ENCODE measurements around the gene FAHD2B.
"Not testable (repeated sequence)": the region's sequence is repeated elsewhere in the genome, so short reads cannot be mapped to it uniquely, and the experiment has no call there.

The FAHD2B gene, protein sequence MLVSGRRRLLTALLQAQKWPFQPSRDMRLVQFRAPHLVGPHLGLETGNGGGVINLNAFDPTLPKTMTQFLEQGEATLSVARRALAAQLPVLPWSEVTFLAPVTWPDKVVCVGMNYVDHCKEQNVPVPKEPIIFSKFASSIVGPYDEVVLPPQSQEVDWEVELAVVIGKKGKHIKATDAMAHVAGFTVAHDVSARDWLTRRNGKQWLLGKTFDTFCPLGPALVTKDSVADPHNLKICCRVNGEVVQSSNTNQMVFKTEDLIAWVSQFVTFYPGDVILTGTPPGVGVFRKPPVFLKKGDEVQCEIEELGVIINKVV

DNA sequence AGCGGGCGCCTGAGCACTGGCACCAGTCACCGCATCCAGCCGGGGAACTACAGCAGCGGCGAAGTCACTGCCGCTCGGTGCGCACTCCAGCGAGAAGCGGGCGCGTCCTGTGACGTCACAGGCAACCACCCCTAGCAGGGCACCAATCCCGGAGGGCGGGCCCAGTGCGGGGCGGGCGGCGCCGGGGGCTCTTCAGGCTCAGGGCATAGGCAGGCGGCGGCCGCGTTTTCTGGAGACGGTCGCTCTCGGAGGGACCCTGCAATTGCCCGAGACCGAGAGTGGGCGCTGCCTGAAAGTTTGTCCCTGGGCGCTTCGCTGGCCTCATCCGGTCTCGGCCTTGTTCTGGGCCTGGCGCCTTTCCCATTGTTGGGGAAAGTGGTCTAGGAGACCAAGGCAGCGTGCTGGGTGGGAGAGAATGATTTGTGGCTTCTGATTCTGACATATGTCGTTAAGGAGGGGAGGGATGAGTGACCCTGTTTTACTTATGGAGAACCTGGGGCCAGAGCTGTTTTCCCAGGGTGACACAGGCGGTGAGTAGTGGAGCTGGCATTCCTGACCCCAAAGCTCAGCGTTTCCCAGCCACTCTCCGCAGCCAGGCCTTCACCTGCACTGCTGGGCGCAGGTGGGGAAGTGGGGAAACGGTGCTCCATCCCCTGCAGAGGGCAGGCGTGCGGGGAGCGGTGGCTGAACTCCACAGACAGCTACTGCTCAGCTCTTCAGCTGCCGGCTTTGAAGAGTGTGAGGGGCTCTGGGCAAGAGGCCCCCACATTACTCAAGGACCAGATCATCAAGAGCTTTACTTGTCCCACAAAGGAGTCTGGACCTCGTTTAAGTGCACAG, at the start of gene FAHD2B:
FAHD2B (minus strand) TSS at position 111 of the 840 bp plus-strand sequence. CDS start 3,176 bp downstream, outside the sequence.
- peak; percentile 63 to 83 (median 72) for DNase-seq (ENCODE audit: low read depth in 3 of 3)

DNA sequence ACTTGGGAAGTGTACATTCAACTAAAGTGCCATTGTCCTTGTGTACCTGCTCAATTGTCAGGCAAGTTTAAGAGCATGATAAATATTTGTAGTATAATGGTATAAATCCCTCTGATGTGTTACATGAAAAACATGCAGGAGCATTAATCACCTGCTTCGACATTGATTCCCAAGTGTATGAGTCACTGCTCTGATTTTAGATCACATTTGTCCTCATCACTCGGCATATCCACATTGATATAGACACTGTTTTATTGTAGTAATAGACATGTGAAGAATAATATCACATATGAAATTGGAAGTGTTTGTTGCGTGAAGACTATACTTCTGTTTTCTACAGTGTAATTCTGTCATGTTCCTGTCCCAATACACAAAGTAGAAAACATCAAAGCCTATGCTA, 49.3 kb upstream of the FAHD2B start:
- not testable (repeated sequence) for DNase-seq (ENCODE audit: low read depth in 3 of 3)

DNA sequence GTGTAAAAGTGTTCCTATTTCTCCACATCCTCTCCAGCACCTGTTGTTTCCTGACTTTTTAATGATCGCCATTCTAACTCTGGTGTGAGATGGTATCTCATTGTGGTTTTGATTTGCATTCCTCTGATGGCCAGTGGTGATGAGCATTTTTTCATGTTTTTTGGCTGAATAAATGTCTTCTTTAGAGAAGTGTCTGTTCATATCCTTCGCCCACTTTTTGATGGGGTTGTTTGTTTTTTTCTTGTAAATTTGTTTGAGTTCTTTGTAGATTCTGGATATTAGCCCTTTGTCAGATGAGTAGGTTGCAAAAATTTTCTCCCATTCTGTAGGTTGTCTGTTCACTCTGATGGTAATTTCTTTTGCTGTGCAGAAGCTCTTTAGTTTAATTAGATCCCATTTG, 34.4 kb upstream of the FAHD2B start:
- not testable (repeated sequence) for DNase-seq (ENCODE audit: low read depth in 3 of 3)

DNA sequence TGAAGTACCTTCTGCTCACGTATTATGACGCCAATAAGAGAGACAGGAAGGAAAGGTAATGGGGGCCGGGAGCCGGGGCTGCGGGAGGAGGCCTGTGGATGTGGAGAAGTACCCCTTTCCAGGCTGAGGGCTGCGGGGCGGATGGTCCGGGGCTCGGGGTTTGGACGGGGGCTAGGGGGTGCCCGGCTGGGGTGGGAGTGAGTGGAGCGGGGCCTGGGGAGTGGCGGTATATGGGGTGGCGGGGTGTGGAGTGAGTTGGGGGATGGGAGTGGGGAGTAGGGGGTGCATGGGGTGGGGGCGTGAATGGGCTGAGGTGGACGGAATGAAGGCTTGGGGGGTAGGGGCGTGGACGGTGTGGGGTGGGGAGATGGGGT, 19.2 kb upstream of the FAHD2B start:
- not testable (repeated sequence) for DNase-seq (ENCODE audit: low read depth in 3 of 3)

DNA sequence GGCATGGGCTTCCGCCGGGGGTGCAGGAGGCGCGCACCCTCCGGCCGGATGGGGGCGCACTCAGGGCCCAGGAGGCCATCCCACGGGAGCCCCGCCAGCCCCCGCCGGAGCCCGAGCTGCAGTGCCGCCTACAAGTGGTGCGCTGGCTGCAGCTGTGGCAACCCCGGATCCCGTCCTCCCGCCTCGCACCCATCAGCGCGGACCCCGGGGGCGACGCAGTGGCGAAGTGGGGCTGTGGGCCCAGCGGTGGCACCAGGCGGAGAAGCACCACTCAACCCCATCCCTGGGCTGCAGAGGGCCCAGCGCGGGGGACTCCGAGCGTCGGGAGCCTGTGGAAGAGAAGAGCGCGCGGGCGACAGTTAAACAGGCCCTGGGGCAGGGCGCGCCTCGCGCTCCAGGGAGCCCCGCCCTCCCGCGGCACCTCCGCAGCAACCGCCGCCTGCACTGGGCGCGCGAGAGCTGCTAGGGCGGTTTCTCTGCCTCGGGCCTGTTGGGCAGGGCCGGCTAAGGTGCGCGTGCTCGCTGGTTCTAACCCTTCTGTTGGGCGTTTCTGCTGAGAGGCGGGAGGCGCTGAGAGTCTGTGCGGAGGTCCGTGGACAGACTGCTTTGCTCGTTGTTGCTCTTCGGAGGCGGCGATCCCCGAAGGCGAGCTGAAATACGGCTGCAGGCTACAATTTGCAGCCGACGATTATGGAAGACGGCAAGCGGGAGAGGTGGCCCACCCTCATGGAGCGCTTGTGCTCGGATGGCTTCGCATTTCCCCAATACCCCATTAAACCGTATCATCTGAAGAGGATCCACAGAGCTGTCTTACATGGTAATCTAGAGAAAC, 18.6 kb upstream of the FAHD2B start, which contains the start of gene ANKRD36:
ANKRD36 (plus strand) TSS at position 104 of the 832 bp plus-strand sequence; CDS start at position 691, 587 bp downstream.
- DNase-seq (ENCODE audit: low read depth in 3 of 3) = peak; percentile 77 to 82 (median 81)

DNA sequence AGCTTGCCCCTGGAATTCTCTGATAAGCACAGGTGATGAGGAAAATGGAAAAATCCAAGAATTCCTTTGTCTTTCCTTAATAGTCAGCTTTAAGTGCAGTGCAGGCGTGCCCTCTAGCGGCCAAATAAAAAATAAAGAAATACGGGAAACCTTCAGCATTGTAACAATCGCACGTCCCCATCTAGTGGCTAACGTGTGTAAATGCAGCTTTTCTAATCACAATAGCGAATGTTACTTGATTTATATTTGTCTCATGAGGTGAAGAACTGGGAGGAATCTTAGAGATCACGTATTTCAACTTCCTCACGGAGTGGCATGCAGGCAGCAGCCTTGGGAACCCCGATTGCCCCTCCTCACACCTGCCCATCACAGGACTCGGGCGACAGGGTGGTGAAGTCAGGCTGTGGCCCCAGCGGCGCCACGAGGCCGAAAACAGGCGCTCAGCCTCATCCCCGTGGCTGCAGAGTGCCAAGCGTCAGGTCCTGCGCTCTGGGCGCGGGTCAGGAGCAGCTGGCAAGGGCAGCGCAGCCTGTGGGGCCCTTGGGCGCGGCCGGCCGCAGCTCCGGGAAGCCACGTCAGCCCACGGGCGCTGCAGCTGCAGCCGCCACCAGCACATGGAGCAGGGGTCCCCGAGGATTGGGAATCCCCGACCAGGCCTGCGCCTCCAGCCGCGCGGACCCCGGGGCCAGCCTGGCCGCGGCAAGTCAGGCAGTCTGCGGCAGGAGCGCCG, 17.8 kb upstream of the FAHD2B start:
- peak; percentile 17 to 52 (median 19) for DNase-seq (ENCODE audit: low read depth in 3 of 3)

DNA sequence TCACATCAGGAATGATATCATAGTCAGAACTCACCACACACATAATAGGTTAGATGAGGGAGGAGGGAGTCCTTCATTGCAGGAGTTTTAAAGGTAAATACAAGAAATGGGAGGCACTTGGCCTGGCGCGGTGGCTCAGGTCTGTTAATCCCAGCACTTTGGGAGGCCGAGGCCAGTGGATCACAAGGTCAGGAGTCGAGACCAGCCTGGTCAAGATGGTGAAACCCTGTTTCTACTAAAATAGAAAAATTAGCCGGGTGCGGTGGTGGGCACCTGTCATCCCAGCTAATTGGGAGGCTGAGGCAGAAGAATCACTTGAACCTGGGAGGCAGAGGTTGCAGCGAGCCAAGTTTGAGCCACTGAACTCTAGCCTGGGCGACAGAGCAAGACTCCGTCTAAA, 16.6 kb upstream of the FAHD2B start:
- DNase-seq (ENCODE audit: low read depth in 3 of 3) = not testable (repeated sequence)

DNA sequence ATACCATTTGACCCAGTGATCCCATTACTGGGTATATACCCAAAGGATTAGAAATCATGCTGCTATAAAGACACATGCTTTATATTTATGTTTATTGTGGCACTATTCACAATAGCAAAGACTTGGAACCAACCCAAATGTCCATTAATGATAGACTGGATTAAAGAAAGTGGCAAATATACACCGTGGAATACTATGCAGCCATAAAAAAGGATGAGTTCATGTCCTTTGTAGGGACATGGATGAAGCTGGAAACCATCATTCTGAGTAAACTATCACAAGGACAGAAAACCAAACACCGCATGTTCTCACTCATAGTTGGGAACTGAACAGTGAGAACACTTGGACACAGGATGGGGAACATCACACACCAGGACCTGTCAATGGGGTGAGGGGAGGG, 12.2 kb upstream of the FAHD2B start:
- DNase-seq (ENCODE audit: low read depth in 3 of 3) = not testable (repeated sequence)

DNA sequence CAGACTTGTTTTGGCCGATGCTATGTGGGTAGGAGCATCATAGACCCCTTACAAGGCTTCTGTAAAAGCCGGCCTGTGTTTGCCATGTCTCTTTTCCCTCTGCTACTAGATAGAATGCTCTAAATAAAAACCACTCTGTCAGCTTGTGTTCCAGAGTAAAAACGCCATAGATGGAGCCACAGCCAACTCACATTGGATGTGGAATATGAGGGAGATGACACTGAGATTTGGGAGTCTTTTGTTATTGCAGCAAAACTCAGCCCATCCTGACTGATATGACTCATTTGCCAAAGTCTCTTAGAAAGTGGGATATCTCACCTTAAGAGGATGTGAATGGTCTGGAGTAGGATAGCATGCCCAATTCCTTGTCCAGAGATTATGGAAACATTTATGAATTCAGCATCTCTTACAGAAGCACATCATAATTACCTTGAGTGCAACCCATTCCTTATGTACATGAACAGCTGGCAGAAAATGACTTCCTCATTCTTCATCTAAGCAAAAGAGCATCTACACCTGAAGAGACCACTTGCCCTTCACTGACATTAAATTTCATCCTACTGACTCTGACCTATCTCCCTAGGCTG, 4.2 kb upstream of the FAHD2B start:
- DNase-seq (ENCODE audit: low read depth in 3 of 3) = not testable (repeated sequence)

DNA sequence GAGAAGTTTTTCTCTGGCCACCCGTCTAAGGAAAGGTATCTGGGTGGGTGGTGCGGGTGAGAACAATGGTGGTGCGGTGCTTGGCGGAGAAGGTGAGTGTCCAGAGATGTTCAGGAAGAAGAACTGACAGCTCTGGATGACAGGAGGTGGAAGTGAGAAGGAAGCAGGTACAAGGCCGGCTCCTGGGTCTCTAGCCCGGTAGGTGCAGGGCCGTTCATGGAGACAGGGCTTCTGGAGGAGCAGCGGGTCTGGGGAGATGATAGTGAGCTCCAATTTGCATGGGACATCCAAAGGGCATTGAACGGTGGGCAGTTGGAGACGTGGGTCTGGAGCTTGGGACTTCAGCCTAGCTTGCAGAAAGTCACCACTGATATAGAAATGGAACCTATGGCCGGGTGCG, 979 bp upstream of the FAHD2B start:
- no peak for DNase-seq (ENCODE audit: low read depth in 3 of 3)

DNA sequence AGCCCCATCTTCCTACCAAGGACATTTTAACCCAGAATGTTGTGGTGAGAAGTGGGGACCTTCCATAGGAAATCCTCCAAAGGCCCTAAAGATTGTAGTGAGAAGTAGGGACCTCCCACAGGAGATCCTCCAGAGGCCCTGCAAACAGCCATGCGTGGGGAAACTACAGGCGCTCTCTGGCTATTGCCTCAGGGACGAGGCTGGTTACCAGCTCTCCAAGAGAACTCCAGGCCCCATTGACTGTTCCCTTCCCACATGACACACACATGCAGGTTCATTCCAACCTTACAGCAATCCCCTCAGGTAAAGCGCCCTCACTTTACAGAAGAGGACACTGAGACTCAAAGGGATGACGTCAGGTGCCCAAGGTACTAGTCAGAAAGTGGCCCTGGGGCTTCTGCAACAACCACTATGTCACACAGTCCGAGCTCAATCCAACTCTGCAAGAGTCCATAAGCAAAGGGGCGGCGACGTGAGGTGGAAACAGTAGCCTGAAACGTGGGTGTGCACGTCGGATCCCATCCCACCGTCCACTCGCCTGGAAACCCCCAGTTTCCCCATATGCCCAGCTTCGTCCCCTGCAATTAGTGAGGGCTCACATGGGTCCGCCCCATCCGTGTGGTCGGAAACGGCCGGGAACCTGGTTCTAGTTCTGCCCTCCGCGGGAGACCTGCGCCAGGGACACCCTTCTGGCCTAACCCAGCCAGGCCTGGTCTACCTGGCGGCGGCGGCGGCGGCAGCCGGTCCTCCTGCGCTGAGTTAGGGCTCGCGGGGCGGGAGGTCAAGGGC, 505 bp downstream of the FAHD2B start:
- DNase-seq (ENCODE audit: low read depth in 3 of 3) = not testable (repeated sequence)

DNA sequence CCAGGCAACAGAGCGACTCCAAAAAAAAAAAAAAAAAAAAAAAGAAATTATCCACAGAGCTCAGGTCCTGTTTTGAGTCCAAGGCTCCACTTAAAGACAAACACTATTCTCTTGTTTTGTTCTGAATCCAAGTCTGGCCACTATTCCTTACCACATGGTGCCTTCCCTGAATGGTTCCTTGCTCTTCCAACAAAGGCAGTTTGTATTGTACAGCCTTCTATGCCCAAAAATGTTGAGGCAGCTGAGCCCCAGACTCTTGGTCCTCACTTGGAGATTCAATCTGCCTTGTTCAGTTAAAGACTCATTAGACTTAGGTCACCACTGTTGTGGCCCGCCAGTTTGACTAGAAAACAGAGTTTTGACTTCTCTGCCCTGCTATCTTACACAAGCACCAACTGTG, 1.7 kb downstream of the FAHD2B start:
- DNase-seq (ENCODE audit: low read depth in 3 of 3) = not testable (repeated sequence)

DNA sequence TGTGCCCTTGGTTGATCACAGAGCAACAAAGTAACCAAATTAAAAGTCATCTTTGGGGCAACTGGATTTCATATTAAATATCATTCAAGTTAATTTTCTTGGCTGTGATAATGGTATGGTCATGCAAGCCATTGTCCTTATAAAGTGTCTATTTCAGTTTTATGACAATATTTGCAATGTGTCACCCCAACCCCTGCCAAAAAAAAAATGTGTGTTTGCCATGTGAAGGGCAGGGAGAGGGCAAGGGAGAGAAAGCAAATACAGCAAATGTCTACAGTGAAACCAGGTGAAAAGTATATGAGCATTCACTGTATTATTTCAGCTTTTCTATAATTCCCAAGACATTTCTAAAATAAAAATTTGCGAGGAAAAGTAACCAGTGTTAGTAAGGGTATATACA, 6.0 kb downstream of the FAHD2B start:
- DNase-seq (ENCODE audit: low read depth in 3 of 3) = not testable (repeated sequence)

DNA sequence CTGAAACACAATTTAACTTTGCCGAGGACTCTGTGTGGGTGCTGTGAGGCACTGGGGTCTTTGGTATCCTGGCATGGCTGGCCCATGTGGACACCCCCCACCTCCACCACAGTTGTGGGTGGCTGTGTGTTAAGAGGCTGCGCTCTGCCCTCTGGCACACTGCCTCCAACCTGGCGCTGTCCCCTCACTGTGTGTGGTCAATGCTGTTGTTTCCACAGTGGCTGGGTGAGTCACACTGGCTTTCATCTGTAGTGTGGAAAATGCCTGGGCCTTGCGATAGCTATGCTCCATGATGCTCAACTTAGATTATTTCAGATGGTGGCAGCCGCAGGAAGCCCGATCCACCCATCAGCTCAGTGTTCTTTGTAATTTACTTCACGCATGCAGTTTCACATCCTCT, 9.6 kb downstream of the FAHD2B start:
- DNase-seq (ENCODE audit: low read depth in 3 of 3) = not testable (repeated sequence)

DNA sequence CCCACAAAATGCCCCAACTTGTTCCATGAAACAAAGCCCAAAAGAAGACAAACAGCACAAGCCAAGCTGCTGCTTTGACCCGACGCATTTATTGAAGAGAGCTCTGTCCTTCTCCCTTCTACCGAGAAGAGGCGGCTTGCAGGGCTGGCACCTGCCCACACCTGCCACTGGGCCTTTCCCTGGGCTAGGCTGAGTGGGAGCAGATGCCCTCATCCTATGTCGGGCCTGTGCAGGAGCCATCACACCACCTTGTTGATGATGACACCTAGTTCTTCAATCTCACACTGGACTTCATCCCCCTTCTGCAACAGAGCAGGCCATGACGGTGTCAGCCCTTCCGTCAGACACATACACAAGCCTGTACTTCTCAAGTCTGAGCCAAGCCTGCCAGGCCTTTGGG, 11.2 kb downstream of the FAHD2B start:
- DNase-seq (ENCODE audit: low read depth in 3 of 3) = not testable (repeated sequence)

DNA sequence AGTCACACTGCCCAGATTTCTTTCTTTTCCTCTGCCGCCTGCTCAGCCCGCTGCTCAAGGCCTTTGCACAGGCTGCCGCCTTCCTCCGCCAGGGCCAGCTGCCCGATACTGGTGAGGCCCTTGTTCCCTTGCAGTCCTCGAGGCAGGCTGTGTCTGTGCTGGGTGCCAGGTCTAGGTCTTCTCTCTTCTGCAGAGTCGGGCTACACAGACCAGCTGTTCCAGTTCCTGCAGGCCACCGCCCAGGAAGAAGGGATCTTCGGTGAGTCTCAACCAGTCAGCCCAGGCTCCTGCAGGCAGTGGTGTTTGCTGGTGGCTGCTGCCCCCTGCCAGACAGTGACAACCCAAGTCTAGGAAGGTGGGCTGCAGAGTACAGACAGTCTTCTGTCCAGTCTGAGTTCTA, 12.5 kb downstream of the FAHD2B start:
- not testable (repeated sequence) for DNase-seq (ENCODE audit: low read depth in 3 of 3)

DNA sequence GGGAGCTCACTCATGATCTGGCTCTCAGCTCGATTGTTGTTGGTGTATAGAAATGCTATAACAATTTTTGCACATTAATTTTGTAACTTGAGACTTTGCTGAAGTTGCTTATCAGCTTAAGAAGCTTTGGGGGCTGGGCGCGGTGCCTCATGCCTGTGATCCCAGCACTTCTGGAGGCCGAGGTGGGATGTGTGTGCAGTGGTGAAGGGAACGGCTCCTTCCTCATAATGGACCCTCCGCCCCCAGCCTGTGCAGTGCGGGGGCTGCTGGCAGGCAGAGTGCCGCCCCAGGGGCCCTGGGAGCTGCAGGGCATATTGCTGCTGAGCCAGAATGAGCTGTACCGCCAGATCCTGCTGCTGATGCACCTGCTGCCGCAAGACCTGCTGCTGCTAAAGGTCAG, 13.8 kb downstream of the FAHD2B start:
- not testable (repeated sequence) for DNase-seq (ENCODE audit: low read depth in 3 of 3)

DNA sequence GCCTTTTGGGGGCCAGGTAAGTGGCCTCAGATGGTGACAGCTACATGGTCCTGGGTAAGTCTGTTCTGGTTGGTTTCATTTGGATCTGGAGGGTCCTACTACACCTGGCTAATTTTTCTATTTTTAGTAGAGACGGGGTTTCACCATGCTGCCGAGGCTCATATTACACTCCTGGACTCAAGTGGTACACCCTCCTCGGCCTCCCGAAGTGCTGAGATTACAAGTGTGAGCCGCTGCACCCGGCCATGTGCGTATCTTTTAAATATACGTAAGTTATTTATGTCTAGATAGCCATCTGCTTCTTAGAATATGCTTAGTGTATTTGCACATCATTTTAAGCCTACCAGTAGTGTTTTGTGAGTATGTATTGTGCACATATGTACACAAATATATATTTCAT, 17.5 kb downstream of the FAHD2B start:
- not testable (repeated sequence) for DNase-seq (ENCODE audit: low read depth in 3 of 3)

DNA sequence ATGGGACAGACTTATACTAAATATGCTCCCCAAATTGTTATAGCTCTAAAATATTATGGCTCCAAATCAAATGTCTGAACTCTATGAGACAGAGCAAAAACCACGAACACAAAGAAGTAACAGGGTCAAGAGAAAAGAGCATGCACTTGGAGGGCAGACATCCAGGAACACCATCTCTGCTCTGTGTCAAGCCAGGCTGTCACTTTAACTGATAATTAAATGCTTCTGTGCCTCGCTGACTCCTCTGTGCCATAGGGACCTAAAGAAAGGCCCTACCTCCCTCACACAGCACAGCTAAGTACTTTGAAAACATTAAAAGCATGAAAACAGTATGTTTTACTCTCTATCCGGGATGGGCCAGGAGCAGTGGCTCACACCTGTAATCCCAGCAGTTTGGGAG, 23.8 kb downstream of the FAHD2B start:
- DNase-seq (ENCODE audit: low read depth in 3 of 3) = not testable (repeated sequence)

DNA sequence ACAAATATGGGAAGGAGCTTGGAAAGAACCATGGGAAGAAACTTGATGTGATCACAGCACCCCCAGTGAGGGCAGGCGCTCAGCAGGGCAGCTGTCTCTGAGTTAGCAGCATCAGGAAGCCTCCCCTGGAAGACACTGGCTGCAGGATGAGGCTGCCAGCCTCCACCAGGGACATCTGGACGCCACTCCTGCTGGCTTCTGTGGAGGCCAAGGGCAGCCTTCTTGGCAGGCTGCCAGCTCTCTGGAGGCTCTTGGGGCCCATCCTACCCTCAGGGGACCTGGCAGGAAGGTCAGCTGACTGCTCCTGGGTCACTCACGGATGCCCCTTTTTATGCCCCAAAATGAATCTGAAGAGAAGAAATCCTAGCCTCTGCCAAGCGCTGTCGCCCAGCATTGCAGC, 26.0 kb downstream of the FAHD2B start:
- not testable (repeated sequence) for DNase-seq (ENCODE audit: low read depth in 3 of 3)
